Coronary artery (tissue), 2 donors: ENCODE measurements around the gene KCNQ1.

ENCODE experiments used
- DNase-seq: peaks from one replicate; pipeline ENCODE4 v3.0.0-alpha.2; 2017; ENCODE audit warnings: low spot score
- H3K27ac ChIP-seq, 2 donors: fragments of 200-600 bp; sonication (generic); one replicate each; pipeline ENCODE4 v1.5.1; 2016 to 2019
- H3K4me3 ChIP-seq: fragments of 200-600 bp; sonication (generic); 2 replicates; pipeline ENCODE4 v1.5.1; 2016; ENCODE audit warnings: mild to moderate bottlenecking, moderate library complexity
- CTCF ChIP-seq: fragments of 200-600 bp; sonication (generic); IDR thresholded peaks from one replicate; pipeline ENCODE4 v1.5.1; 2019; ENCODE audit warnings: antibody characterized with exemption

KCNQ1 gene

GRCh38 chr11:2796091-2796490 lies 351.3 kb downstream of the KCNQ1 start:
- no peak for TF ChIP-seq CTCF
- no peak for DNase-seq
- Histone ChIP-seq H3K27ac (no peak overlapping the region), H3K4me3 (no peak overlapping the region)

- no peak for TF ChIP-seq CTCF
- peak; percentile 68 for DNase-seq
- Histone ChIP-seq H3K27ac (no peak overlapping the region), H3K4me3 (no peak overlapping the region)
These were observed 351.8 kb downstream of the KCNQ1 start for GRCh38 chr11:2796508-2797113.

GRCh38 chr11:2797121-2797711 lies 352.4 kb downstream of the KCNQ1 start:
- H3K27ac ChIP-seq, result no peak overlapping the region
- TF ChIP-seq CTCF, result no peak
- no peak overlapping the region for H3K4me3 ChIP-seq
- peak; percentile 69 for DNase-seq

GRCh38 chr11:2797741-2798361 lies 353.0 kb downstream of the KCNQ1 start:
- H3K4me3 ChIP-seq, result no peak overlapping the region
- peak; percentile 55 for DNase-seq
- TF ChIP-seq CTCF, result no peak
- H3K27ac ChIP-seq, result no peak overlapping the region

GRCh38 chr11:2798951-2799761 lies 354.3 kb downstream of the KCNQ1 start:
- no peak for TF ChIP-seq CTCF
- peak; percentile 49 for DNase-seq

GRCh38 chr11:2799881-2800654 lies 355.3 kb downstream of the KCNQ1 start:
- Histone ChIP-seq H3K4me3 (no peak overlapping the region), H3K27ac (no peak overlapping the region)
- no peak for TF ChIP-seq CTCF
- DNase-seq, result peak; percentile 70

More at GRCh38 chr11:2798951-2799761, 354.3 kb downstream of the KCNQ1 start:
- no peak overlapping the region for H3K27ac ChIP-seq
- no peak overlapping the region for H3K4me3 ChIP-seq
